ENCODE measurements around the gene CMTM8. TPM values are rescaled to one million over a fixed set of nuclear protein-coding genes. Genes with fewer than 3 reads are reported as not detected.
A peak's percentile ranks its signal among the peaks of the same experiment; 100 is the strongest.
"Not testable (repeated sequence)": the region's sequence is repeated elsewhere in the genome, so short reads cannot be mapped to it uniquely, and the experiment has no call there.

Gene CMTM8
- total and polyA plus RNA-seq, 11 donors = 1.7 to 12.1 (median 3.6) TPM

GRCh38 chr3:32384938-32385337, 146.5 kb downstream of the CMTM8 start:
- H3K4me1 ChIP-seq = peaks cover 0 to 10% (median 0%) of the 10 kb centered on the region in 12 donors
- TF ChIP-seq POLR2A (IDR thresholded peaks at IDR 0.05) = no peak
- TF ChIP-seq CTCF (IDR thresholded peaks at IDR 0.05) = no peak
- intact Hi-C loops (cut with DNase I) = loop anchor here in 1 of 10 donors (10.0 kb wide), 1 partner anchor 290 kb away; no protein-coding TSS in a partner anchor
- H3K27me3 ChIP-seq = peaks cover 0 to 2% (median 0%) of the 10 kb centered on the region in 9 donors
- peak in 3 of 4 donors; percentile 61 to 87 (median 70) for ATAC-seq
- H3K36me3 ChIP-seq = no peaks in the 10 kb centered on the region
- WGBS, 4 donors = 21 to 39% (median 29%) methylated on average over 5 of the region's 5 CpGs
- peak in 3 of 5 donors; percentile 29 to 41 (median 30) for DNase-seq
- no peak overlapping the region for H3K27ac ChIP-seq
- H3K4me3 ChIP-seq = no peak overlapping the region
- no peaks in the 10 kb centered on the region for H3K9me3 ChIP-seq

GRCh38 chr3:32387512-32387911, 149.0 kb downstream of the CMTM8 start:
- Histone ChIP-seq H3K27ac (no peak overlapping the region), H3K4me3 (no peak overlapping the region), H3K27me3 (no peaks in the 10 kb centered on the region), H3K4me1 (peaks cover 0 to 15% (median 6%) of the 10 kb centered on the region in 12 donors), H3K9me3 (no peaks in the 10 kb centered on the region), H3K36me3 (no peaks in the 10 kb centered on the region)
- ATAC-seq (no peak), DNase-seq (no peak)
- intact Hi-C loops (cut with DNase I) = loop anchor here in 1 of 10 donors (10.0 kb wide), 1 partner anchor 287 kb away; no protein-coding TSS in a partner anchor
- WGBS, 4 donors = 90 to 97% (median 92%) methylated on average over 2 of the region's 2 CpGs
- TF ChIP-seq CTCF (IDR thresholded peaks at IDR 0.05) = no peak
- no peak for TF ChIP-seq POLR2A (IDR thresholded peaks at IDR 0.05)

- H3K27ac ChIP-seq, H3K9me3 ChIP-seq, ATAC-seq, H3K36me3 ChIP-seq, DNase-seq, H3K27me3 ChIP-seq, H3K4me3 ChIP-seq: not testable (repeated sequence)
- WGBS, 4 donors = 88 to 95% (median 93%) methylated on average over 2 of the region's 2 CpGs
- intact Hi-C loops (cut with DNase I) = loop anchor here in 1 of 10 donors (10.0 kb wide), 1 partner anchor 285 kb away; no protein-coding TSS in a partner anchor
- peaks cover 0 to 28% (median 10%) of the 10 kb centered on the region in 12 donors for H3K4me1 ChIP-seq
Observed at GRCh38 chr3:32389577-32389976, 151.1 kb downstream of the CMTM8 start.

GRCh38 chr3:32391643-32392535, 153.4 kb downstream of the CMTM8 start, which contains the start of gene CMTM7:
TSS of gene CMTM7 (plus strand) at chr3:32391853. CDS start at chr3:32391907, 54 bp downstream.
- H3K4me3 ChIP-seq = peak within 1 kb of the TSS; percentile 51 to 98 (median 77)
- H3K36me3 ChIP-seq = no peaks in the 10 kb centered on the region
- TF ChIP-seq CTCF (IDR thresholded peaks at IDR 0.05) (no peak), POLR2A (IDR thresholded peaks at IDR 0.05) (peak in 1 of 2 donors; percentile 67)
- no peaks in the 10 kb centered on the region for H3K27me3 ChIP-seq
- peak within 1 kb of the TSS; percentile 14 to 95 (median 84) for H3K27ac ChIP-seq
- peaks cover 0 to 43% (median 9%) of the 10 kb centered on the region in 12 donors for H3K4me1 ChIP-seq
- DNase-seq (peak; percentile 73 to 87 (median 75)), ATAC-seq (peak; percentile 60 to 94 (median 87))
- no peaks in the 10 kb centered on the region for H3K9me3 ChIP-seq
- intact Hi-C loops (cut with DNase I) = loop anchor here in 6 of 10 donors (2.0 to 10.0 kb wide), 5 partner anchors 17 to 217 kb away; no protein-coding TSS in a partner anchor
- 0 to 1% (median 1%) methylated on average over 36 to 107 of the region's 107 CpGs for WGBS, 4 donors
